Mesendoderm (in vitro differentiated cells): ENCODE results near the gene MOCOS.
A peak's percentile ranks its signal among the peaks of the same experiment; 100 is the strongest.

ENCODE experiments used
- DNase-seq: peaks from one replicate; pipeline ENCODE4 v3.0.0; 2013
- H2AK5ac ChIP-seq: 2 replicates; pipeline ENCODE4 v1.6.1; 2013; ENCODE audit warnings: low read length, inconsistent platforms
- H2BK120ac ChIP-seq: 2 replicates; pipeline ENCODE4 v1.6.1; 2013; ENCODE audit warnings: low read depth, mild to moderate bottlenecking, low read length, moderate library complexity, mixed read lengths
- H2BK15ac ChIP-seq: replicated peaks from 2 replicates; pipeline ENCODE4 v1.6.1; 2013; ENCODE audit warnings: low read depth, mild to moderate bottlenecking, moderate library complexity
- H2BK5ac ChIP-seq: 2 replicates; pipeline ENCODE4 v1.6.1; 2013; ENCODE audit warnings: low read length, inconsistent platforms
- H3K18ac ChIP-seq: 2 replicates; pipeline ENCODE4 v1.6.1; 2013; ENCODE audit warnings: mild to moderate bottlenecking, low read length, mixed read lengths
- H3K23ac ChIP-seq: one replicate; pipeline ENCODE4 v1.6.1; 2013; ENCODE audit warnings: low read length
- H3K27ac ChIP-seq: 2 replicates; pipeline ENCODE4 v1.5.1; 2013; ENCODE audit warnings: low read depth, mild to moderate bottlenecking, inconsistent platforms, low read length, moderate library complexity
- H3K27me3 ChIP-seq: 2 replicates; pipeline ENCODE4 v1.6.1; 2013; ENCODE audit warnings: low read length, control low read depth, mild to moderate bottlenecking, inconsistent platforms; ENCODE audit not compliant: insufficient read depth, poor library complexity
- H3K36me3 ChIP-seq: 2 replicates; pipeline ENCODE4 v1.6.1; 2013; ENCODE audit warnings: low read length, inconsistent platforms; ENCODE audit not compliant: control insufficient read depth, insufficient read depth
- H3K4ac ChIP-seq: one replicate; pipeline ENCODE4 v1.6.1; 2013; ENCODE audit warnings: low read depth, mild to moderate bottlenecking, low read length, moderate library complexity
- H3K4me1 ChIP-seq: 2 replicates; pipeline ENCODE4 v1.6.1; 2013; ENCODE audit warnings: low read depth, low read length, inconsistent platforms; ENCODE audit not compliant: control insufficient read depth
- H3K4me2 ChIP-seq: 2 replicates; pipeline ENCODE4 v1.6.1; 2013; ENCODE audit warnings: low read length
- H3K4me3 ChIP-seq: 2 replicates; pipeline ENCODE4 v1.5.1; 2013; ENCODE audit warnings: mild to moderate bottlenecking, low read length
- H3K56ac ChIP-seq: one replicate; pipeline ENCODE4 v1.6.1; 2013; ENCODE audit warnings: low read length
- H3K79me1 ChIP-seq: 2 replicates; pipeline ENCODE4 v1.6.1; 2013; ENCODE audit warnings: low read length, inconsistent platforms
- H3K79me2 ChIP-seq: 2 replicates; pipeline ENCODE4 v1.6.1; 2013; ENCODE audit warnings: mild to moderate bottlenecking, low read length; ENCODE audit not compliant: control insufficient read depth, insufficient read depth
- H3K9ac ChIP-seq: 2 replicates; pipeline ENCODE4 v1.6.1; 2013; ENCODE audit warnings: low read length, inconsistent platforms
- H4K5ac ChIP-seq: one replicate; pipeline ENCODE4 v1.6.1; 2013; ENCODE audit warnings: low read length
- H4K8ac ChIP-seq: one replicate; pipeline ENCODE4 v1.6.1; 2013; ENCODE audit warnings: low read depth, mild to moderate bottlenecking, control low read depth, low read length, moderate library complexity
- WGBS: extraction: QIAGEN DNeasy Blood & Tissue Kit; methylation state at CpG from one replicate; pipeline ENCODE4 v1.1.7; 2013; ENCODE audit warnings: low lambda C conversion rate, missing lambda C conversion rate; ENCODE audit not compliant: insufficient coverage; ENCODE audit errors: extremely low coverage; 5-methylcytosine and 5-hydroxymethylcytosine counted together

The MOCOS gene

DNA sequence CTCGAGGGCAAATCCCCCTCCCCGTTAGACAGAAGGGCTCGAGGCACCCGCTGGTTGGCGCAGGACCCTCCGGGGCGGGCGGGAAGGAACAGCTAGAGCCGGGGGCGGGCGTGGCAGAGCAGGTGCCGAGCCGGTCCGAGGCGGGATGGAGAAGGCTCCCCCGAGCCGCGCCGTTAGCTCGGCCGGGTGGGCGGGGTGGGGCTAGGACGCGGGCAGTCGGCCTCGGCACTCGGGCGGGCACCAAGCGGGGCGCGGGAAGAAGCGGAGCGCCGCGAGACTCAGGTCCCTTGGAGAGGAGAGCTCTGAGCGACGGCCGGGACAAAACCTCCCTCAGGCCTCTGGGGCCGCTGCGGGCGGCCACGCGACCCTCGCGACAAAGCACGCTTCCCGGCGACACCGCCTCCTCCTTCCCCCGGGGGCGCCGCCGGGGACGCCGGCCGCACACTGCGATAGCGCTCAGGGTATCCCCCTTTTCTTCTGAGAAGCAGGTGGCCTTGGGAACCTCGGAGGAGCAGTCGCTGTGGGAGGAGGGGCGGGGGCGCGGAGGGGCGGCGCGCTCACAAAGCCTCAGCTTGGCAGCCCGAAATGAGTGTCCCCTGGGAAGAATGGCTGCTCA, 110.9 kb downstream of the MOCOS start:
- Histone ChIP-seq H3K23ac (no peak overlapping the region), H3K79me2 (no peaks in the 10 kb centered on the region), H4K5ac (no peak overlapping the region), H3K27me3 (peaks cover 36% of the 10 kb centered on the region), H3K4me3 (no peak overlapping the region), H2BK5ac (no peak overlapping the region), H3K9ac (no peak overlapping the region), H2BK120ac (no peak overlapping the region), H3K36me3 (no peaks in the 10 kb centered on the region), H2AK5ac (no peak overlapping the region), H3K56ac (no peak overlapping the region), H4K8ac (no peak overlapping the region), H2BK15ac (no peak overlapping the region), H3K27ac (no peak overlapping the region), H3K4me2 (peak overlapping the region; percentile 81), H3K4me1 (no peaks in the 10 kb centered on the region), H3K79me1 (no peaks in the 10 kb centered on the region), H3K18ac (no peak overlapping the region), H3K4ac (no peak overlapping the region)
- DNase-seq, result peak; percentile 32
- WGBS, result no CpG with 5 or more reads among the region's 67 CpGs

DNA sequence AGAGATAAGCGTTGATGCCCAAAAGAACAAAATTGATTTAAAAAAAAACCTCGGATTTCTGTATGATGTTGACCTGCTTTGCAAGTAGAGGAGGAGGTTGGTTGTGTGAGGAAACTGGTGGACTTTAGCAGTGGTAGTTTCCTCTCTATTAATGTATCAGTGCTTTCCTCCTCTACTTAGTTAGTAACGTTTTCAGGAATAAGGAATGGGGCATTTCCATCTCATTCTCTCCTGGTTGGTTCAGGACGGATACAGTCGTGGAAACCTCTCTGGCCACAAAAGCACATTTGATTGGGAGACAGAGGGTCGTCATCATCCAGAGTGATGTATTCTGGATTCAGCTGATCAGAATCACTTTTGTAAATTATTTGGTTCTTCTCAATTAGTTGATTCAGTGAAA, 111.7 kb downstream of the MOCOS start:
- Histone ChIP-seq H3K4ac (no peak overlapping the region), H3K56ac (no peak overlapping the region), H2AK5ac (no peak overlapping the region), H2BK5ac (no peak overlapping the region), H4K5ac (no peak overlapping the region), H3K18ac (no peak overlapping the region), H3K4me1 (no peaks in the 10 kb centered on the region), H4K8ac (no peak overlapping the region), H3K27me3 (peaks cover 34% of the 10 kb centered on the region), H2BK120ac (no peak overlapping the region), H3K27ac (no peak overlapping the region), H3K79me1 (no peaks in the 10 kb centered on the region), H3K79me2 (no peaks in the 10 kb centered on the region), H3K23ac (no peak overlapping the region), H3K36me3 (no peaks in the 10 kb centered on the region), H3K4me2 (no peak overlapping the region), H2BK15ac (no peak overlapping the region), H3K9ac (no peak overlapping the region), H3K4me3 (no peak overlapping the region)
- no CpG with 5 or more reads among the region's 6 CpGs for WGBS
- no peak for DNase-seq

GRCh38 chr18:36300211-36300610, 112.9 kb downstream of the MOCOS start:
- H3K4me1 ChIP-seq, result no peaks in the 10 kb centered on the region
- no peak overlapping the region for H3K27ac ChIP-seq

DNA sequence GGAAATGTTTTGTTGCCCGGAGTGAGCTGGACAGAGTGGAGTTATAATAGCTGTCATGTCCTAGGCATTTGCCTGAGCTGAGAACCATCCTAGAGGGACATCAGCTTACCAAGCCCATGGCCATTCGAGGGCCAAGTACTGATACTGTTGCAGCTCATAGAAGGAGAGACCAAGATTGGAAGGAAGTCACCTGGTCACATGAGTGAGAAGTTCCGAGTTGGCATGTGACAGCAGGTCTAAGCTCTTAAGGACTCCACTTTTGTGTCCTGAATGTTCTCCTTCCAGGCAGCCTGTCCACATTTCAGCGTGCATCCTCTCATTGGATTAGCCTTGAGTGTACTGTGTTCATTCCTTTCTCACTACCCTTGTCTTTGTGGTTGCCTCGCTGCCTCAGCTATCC, 114.6 kb downstream of the MOCOS start:
- Histone ChIP-seq H3K23ac (no peak overlapping the region), H3K79me2 (no peaks in the 10 kb centered on the region), H3K27ac (no peak overlapping the region), H3K4ac (no peak overlapping the region), H3K4me3 (no peak overlapping the region), H4K8ac (no peak overlapping the region), H3K4me2 (no peak overlapping the region), H3K79me1 (no peaks in the 10 kb centered on the region), H2BK120ac (no peak overlapping the region), H2AK5ac (no peak overlapping the region), H3K36me3 (no peaks in the 10 kb centered on the region), H4K5ac (no peak overlapping the region), H3K56ac (no peak overlapping the region), H3K9ac (no peak overlapping the region), H2BK5ac (no peak overlapping the region), H3K4me1 (no peaks in the 10 kb centered on the region), H3K18ac (no peak overlapping the region), H2BK15ac (no peak overlapping the region), H3K27me3 (peaks cover 20% of the 10 kb centered on the region)
- WGBS, result no CpG with 5 or more reads among the region's 5 CpGs
- no peak for DNase-seq

More at GRCh38 chr18:36300211-36300610, 112.9 kb downstream of the MOCOS start:
- Histone ChIP-seq H3K56ac (no peak overlapping the region), H3K4me3 (no peak overlapping the region), H3K27me3 (peaks cover 24% of the 10 kb centered on the region), H3K18ac (no peak overlapping the region), H3K79me1 (no peaks in the 10 kb centered on the region), H3K23ac (no peak overlapping the region), H3K36me3 (no peaks in the 10 kb centered on the region), H4K8ac (no peak overlapping the region), H3K4ac (no peak overlapping the region), H2AK5ac (no peak overlapping the region), H4K5ac (no peak overlapping the region), H3K79me2 (no peaks in the 10 kb centered on the region), H2BK120ac (no peak overlapping the region), H3K9ac (no peak overlapping the region), H2BK15ac (no peak overlapping the region), H3K4me2 (no peak overlapping the region), H2BK5ac (no peak overlapping the region)
- DNase-seq, result no peak
- no CpG with 5 or more reads among the region's 6 CpGs for WGBS

DNA sequence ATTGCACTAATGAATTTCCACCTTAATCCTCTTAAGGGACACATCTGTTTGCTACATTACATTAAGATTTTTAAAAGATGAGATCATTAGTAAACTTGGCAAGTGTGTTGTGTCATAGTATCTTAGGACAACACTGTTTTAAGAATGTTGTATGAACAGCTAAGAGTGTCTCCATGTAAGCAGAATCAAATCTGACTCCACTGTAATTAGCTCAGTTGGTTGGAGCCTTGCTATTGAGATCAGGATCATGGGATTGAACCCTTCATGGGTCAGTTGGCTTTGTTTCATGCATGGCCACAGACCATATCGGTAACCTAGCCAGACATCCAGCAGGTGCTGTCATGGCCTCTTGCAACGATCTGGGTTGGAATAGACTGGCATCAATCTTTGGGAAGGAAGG, 115.4 kb downstream of the MOCOS start:
- no peak overlapping the region for H3K27ac ChIP-seq
- WGBS, result no CpG with 5 or more reads among the region's 2 CpGs
- no peak for DNase-seq

GRCh38 chr18:36303211-36303844, 116.0 kb downstream of the MOCOS start:
- no peaks in the 10 kb centered on the region for H3K36me3 ChIP-seq
- H3K4ac ChIP-seq, result no peak overlapping the region
- H3K79me2 ChIP-seq, result no peaks in the 10 kb centered on the region
- H3K9ac ChIP-seq, result no peak overlapping the region
- H3K79me1 ChIP-seq, result no peaks in the 10 kb centered on the region
- WGBS, result no CpG with 5 or more reads among the region's 6 CpGs
- H3K56ac ChIP-seq, result no peak overlapping the region
- H2BK15ac ChIP-seq, result no peak overlapping the region
- H3K4me2 ChIP-seq, result no peak overlapping the region
- no peak overlapping the region for H3K23ac ChIP-seq
- no peak overlapping the region for H4K8ac ChIP-seq
- H3K27ac ChIP-seq, result no peak overlapping the region
- no peak overlapping the region for H2BK5ac ChIP-seq
- no peak for DNase-seq
- no peak overlapping the region for H3K18ac ChIP-seq
- no peaks in the 10 kb centered on the region for H3K4me1 ChIP-seq
- H2BK120ac ChIP-seq, result no peak overlapping the region
- H3K27me3 ChIP-seq, result peaks cover 16% of the 10 kb centered on the region
- no peak overlapping the region for H2AK5ac ChIP-seq
- no peak overlapping the region for H4K5ac ChIP-seq
- no peak overlapping the region for H3K4me3 ChIP-seq

More for the DNA sequence above, 115.4 kb downstream of the MOCOS start:
- Histone ChIP-seq H3K23ac (no peak overlapping the region), H3K56ac (no peak overlapping the region), H3K79me2 (no peaks in the 10 kb centered on the region), H3K18ac (no peak overlapping the region), H2BK120ac (no peak overlapping the region), H4K8ac (no peak overlapping the region), H3K27me3 (peaks cover 20% of the 10 kb centered on the region), H3K36me3 (no peaks in the 10 kb centered on the region), H4K5ac (no peak overlapping the region), H2BK15ac (no peak overlapping the region), H2BK5ac (no peak overlapping the region), H3K4me2 (no peak overlapping the region), H3K79me1 (no peaks in the 10 kb centered on the region), H3K9ac (no peak overlapping the region), H2AK5ac (no peak overlapping the region), H3K4me3 (no peak overlapping the region), H3K4me1 (no peaks in the 10 kb centered on the region), H3K4ac (no peak overlapping the region)
